ENCODE results near the gene MMP2.

MMP2 gene

DNA sequence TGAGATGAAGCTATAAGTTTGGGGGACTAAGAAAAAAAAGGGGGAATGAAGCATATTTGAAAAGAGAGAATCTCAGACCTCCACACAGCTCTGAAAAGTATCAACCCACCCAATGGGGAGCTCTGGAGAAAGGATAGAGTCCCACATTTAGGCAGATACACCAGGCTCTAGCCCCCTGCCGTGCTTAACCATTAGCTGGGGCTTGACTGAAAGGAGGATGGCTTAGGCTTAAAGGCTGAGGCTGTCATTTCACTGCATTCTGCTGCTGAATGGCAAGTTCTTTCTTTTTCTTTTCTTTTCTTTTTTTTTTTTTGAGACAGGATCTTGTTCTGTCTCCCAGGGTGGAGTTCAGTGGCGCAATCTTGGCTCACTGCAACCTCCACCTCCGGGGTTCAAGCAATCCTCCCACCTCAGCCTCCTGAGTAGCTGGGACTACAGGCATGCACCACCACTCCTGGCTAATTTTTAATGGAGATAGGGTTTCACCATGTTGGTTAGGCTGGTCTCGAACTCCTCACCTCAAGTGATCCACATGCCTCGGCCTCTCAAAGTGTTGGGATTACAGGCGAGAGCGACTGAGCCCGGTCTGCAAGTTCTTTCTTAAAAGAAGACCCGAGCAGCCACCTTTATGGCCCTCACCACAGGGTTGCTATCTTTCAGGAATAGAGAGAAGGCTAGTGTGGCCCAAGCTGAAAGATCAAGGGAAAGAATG is 9.0 kb upstream of the MMP2 start:
- no peak for DNase-seq

DNA sequence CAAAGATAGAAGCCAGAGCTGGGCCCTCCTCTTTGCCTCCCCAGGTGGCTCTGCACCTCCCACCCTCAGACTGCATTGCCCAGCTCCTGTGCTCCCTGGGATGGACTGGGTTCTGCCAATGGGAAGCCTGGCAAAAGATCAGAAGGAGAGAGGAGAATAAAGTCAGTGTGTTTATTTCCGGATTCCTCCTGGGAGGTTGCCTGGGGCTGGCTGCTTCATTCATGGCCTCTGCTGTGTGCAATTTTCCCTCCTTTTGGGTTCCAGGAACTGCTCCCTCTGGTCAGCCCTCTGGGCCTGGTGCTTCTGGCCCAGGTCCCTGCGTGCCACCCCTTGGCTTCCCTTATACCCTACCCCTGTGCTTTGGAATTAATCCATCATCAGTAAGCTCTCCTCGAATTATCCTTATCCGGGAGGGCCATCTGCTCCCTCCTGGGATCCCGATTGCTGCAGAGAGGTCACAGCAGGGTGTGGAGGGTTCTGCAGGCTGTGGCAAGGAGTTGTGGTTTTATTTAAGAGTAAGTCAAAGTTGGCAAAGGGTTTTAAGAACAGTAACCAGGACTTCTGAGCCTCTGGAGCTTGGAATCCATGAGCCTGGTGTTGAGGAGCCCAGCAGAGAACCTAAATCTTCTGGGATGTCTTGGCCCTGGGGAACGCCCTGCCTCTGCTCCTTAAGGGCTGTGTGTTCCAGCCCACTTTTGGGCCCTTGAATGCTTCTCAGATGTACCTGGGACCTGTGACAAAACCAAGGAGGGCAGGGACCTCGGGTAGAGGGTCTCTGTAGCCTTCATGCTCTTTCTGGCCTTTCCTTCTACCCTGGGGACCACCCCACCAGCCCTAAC is 8.2 kb upstream of the MMP2 start:
- DNase-seq: no peak

DNA sequence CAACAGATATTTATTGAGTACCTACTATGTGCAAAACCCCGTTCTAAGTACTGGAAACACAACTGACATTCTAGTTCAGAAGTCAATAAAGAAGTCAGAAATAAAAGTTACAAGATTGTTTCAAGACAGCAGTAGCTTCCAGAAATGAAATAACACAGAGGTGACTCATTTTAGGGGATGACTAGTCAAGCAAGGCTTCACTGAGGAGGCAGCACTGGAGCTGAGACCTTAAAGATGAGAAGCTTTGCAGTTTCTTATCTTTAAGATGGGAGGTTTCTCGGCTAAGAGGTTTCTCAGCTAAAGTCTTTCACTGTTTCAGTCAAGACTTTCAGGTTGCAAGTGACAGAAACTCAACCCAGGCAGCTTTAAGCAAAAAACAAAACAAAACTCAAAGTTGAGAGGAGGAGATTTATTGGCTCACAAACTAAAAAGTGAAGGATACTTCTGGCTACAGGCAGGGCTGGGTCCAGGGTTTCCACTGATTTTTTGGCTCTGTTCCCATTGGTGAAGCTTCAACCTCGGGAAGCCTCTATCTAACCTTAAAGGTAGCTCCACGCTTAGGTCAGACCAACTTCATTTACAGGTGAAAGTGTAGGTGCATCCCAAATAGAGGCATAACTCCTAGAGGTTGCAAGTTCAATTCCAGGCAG is 7.4 kb upstream of the MMP2 start:
- no peak for DNase-seq

DNA sequence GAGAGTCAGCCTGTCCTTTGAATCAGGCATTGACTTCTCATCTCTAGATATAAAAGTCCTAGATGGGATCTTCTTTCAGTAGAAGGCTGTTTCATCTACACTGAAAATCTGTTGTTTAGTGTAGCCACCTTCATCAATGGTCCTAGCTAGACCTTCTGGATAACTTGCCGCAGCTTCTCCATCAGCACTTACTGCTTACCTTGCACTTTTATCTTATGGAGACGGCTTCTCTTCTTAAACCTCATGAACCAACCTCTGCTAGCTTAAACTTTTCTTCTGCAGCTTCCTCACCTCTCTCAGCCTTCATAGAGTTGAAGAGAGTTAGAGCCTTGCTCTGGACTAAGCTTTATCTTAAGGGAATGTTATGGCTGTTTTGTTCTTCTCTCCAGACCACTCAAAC is 5.4 kb upstream of the MMP2 start:
- DNase-seq: no peak

DNA sequence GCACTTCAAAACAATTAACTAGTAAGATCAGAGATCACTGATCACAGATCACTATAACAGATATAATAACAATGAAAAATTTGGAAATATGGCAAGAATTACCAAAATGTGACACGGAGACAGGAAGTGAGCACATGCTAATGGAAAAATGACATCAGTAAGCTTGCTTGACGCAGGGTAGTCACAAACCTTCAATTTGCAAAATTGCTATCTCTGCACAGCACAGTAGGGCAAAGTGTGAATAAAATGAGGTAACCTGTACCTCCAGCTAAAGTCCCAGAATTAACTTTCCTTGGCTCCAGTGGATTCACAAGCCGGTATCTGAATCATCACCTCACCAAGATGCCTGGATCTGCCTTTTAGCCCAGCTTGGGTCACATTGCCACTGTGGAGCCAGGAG is 4.2 kb upstream of the MMP2 start:
- DNase-seq: no peak

DNA sequence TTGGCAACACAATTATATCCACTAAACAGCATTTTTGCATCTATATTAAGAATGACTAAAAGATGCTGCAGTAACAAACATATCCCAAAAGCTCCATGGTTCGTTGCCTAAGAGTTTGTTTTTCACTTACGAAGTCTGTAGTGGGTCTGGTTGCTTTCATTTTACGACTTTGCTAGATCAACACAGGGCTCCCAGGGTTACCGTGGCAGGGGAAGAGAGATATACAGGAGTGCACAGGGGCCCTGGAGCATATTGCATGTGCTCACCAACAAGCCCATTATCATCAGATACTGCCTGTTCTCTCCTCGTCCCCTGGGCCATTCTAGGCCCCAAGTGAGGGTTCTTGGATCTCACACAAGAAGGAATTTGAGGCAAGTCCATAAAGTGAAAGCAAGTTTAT is 3.1 kb upstream of the MMP2 start:
- DNase-seq: no peak

DNA sequence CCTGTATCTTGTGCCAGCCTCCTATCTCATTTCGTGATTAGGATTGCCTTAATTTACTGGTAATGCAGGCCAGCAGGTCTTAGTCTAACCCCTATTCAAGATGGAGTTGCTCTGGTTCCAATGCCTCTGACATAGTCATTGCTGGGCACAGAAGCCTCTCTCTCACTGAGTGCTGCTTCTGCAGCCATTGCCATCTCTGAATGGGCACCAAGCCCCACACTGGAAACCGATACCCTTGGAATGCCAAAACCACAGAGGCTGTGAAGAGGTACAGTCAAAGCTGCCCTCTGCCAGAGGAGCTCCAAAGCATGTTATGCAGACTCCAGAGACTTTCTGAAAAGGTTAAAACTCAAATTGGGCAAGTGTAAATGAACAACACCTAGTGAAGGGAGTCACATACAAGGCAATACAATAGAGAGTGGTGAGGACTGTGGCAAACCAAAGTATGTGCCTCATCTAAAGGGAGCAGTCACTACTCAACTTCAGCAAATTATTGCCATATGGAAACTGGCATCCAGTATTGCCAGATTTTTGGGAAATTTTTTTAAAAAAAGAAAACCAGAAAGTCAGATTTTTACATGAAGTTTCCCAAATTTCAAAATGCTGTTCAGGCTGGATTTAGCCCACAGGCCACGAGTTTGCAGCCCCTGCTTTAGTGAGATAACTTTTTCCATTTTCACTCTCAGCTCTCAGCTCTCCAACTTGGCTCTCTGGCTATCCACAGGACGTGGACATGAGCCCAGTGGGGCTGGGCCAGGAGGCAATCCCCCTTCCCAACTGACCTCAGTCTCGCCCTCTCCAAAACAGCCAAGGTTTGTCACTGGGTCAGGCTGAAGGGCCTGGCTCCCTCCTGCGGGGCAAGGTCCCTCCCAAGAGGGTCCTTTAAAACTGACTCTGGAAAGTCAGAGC is 2.1 kb upstream of the MMP2 start:
- no peak for DNase-seq

DNA sequence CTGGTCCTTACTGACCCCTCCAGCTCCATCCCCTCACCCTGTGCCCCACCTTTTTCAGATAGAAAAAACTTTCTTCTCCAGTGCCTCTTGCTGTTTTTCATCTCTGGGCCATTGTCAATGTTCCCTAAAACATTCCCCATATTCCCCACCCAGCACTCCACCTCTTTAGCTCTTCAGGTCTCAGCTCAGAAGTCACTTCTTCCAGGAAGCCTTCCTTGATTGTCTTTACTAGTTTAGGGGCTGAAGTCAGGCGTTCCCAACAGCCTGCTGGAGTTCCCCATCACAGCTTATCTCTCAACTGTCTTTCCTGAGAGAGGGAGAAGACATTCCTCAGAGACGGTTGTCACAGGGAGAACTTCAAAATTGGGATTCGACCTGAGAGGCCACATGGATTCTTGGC is 1.3 kb upstream of the MMP2 start:
- no peak for DNase-seq

DNA sequence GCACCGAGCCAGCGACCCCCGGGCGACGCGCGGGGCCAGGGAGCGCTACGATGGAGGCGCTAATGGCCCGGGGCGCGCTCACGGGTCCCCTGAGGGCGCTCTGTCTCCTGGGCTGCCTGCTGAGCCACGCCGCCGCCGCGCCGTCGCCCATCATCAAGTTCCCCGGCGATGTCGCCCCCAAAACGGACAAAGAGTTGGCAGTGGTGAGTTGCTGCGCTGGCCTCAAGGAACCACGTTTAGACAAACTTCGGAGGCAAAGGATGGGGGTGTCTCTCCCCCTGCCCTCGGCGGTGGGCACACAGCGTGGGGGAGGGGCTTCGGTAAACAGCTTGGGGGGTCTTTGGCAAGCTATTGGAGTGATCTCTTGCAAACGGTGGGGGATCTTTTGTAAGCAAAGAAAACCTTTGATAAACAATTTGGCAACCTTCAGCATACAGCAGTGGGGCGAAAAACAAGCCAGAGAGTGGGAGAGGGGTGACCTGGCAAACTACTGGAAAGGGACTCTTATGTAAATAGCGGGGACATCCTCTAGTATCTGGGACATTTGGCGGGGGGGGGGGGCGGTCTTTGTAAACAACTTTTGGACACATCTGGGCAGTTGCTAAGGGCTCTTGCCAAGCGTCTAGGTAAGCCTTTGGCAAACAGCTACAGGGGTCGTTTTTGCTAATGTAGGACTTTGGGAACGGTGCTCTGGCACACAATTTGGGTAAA is 587 bp downstream of the MMP2 start:
- no peak for DNase-seq

DNA sequence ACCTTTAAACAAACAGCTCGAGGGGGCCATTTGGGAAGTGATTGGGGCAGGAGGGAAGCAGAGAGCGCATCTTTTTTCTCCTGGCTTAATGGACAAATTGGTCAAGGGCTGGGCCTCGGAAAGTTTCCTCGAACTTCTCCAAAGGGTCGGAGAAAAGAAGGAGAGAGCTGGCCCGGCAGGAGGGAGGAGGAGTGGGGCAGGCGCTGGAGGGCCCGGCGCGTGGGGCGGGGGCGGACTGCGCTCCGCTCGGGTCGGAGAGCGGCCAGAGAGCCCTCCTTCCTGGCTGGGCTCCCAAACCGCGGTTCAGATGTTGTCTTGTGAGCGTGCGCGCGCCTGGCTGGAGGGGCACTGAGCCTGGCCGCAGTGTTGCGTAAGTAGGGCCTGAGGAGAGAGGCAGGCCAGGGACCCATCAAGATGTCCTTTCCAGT is 1.2 kb downstream of the MMP2 start:
- DNase-seq: no peak

DNA sequence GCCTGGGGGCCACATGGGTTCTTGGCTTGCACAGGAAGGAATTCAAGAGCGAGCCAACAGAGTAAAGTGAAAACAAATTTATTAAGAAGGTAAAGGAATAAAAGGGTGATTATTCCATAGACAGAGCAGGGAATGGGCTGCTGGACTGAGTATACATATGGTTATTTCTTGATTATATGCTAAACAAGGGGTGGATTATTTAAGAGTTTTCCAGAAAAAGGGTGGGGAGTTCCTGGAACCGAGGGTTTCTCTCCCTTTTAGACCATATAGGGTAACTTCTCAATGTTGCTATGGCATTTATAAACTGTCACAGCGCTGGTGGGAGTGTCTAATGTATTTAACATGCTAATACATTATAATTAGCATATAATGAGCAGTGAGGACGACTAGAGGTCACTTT is 2.0 kb downstream of the MMP2 start:
- DNase-seq: no peak

DNA sequence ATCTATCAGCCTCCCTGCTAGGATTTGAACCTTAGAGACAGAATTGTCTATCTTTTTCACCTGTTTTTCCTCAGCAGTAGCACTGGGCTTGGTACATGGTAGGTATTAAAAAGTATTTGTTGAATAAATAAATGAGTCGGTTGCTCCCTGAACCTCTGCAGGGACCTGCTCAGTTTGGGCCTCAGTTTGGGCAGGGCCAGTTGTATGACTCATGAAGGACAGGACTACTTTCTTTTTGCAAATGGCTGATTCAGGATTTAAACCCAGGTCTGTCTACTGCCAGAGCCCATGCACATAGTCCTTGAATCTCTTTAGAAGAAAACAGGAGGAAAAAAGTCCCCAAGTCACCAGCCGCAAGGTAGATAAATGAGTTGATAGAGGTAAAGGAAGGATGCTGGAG is 3.1 kb downstream of the MMP2 start:
- no peak for DNase-seq

DNA sequence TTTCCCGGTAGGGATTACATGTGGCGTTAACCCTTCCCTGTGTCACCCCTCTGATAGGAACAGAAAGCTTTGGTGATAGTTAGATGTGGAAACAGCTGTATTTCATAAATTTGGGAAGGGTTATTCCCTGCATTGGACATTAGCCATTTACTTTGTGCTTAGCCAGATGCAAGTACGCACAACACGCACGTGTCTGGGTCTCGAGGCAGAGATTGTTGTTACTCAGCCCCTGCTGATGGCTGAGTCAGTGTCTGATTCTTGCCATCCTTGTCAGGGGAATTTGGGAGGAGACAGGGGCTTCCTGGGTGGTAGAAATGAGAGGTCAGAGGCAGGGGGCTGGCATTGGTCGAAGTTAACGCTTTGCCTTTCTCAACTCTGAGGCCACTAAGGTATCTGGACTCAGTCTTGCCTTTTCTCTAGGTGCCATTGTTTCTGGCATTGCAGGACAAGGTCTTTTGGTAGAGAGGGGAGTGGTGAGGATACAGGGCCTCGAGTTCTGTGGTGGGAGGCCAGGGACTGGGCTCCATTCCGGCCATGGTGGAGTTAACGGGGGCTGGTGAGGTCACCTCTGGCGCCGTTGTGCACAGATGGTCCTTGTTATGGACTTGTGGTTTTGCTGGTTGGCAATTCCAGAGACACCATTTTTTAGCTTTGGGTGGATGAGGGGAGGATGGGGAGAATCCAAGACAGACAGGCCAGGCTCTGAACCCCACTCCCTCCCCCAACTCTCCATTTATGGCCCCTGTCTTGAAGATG is 8.2 kb downstream of the MMP2 start:
- no peak for DNase-seq

DNA sequence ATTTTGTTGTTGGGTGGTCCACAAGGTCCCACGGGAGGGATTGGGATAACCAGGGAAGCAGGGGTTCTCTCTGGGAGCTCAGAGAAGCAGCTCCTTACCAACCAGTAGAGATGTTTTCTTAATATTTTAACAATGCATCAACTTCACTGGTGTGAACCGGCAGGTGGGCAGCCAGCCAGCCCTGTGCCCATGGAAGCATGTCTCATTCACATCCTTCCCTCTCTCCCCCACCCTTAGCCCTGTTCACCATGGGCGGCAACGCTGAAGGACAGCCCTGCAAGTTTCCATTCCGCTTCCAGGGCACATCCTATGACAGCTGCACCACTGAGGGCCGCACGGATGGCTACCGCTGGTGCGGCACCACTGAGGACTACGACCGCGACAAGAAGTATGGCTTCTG is 9.3 kb downstream of the MMP2 start:
- DNase-seq: no peak

DNA sequence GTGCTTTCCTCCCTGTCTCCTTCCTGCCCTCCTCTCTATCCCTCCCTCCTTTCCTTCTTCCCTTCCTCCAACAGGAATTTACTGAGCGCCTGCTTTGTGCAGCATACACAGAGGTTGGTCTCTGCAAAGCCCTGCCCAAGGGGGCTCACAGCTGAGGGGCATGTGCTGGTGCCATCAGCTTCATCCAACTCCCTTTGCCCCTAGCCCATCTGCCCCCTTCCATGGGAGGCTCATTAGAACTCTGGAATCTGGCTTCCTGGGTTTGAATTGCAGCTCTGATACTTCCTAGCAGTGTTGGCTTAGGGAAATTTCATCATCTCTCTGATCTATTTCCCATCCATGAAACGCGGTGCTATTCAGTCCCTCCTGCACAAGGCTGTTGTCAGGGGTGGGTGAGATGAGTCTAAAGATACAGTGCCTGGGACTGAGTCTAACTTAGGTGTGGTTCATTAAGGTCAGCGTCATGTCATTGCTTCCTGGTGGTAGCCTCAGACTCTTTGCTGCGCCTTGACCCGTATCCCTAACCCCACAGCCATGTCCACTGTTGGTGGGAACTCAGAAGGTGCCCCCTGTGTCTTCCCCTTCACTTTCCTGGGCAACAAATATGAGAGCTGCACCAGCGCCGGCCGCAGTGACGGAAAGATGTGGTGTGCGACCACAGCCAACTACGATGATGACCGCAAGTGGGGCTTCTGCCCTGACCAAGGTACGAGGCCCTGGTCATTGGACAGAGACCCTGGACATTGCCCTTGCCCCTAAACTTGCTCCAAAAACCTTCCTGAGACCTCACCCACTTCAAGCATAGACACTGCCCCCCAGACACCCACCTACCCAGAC is 10.3 kb downstream of the MMP2 start:
- no peak for DNase-seq

DNA sequence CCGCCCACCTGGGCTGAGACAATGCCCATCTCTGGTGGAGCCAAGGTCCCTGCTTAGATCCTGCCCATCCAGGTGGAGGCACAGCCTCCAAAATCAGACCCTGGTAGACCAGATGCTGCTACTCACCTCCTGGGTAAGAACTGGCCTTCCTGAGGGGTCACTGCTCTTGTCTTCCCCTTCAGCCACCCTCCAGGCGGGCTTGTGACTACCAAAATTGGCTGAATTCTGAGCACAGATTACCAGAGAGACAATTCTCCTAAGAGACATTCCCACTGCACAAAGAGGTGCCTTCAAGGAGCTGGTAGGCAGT is 10.9 kb downstream of the MMP2 start:
- no peak for DNase-seq

DNA sequence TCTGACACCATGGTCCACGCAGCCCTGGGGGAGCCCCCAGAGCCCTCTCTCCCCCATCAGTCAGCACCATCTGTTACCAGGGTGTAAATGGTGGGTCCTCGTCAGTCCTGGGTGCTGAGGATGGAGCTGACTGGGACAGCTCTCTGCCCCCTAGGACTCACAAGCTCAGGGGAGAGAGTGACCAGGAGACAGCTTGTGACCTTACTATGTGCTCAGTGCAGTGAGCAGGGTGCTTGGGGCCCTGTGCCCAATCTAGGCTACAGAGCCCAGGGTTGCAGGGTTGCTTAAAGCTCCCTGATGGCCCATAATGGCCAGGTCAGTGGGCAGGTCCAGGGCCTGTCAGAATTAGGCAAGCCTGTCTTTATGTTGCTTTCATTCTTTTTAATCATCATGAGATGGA is 11.3 kb downstream of the MMP2 start:
- no peak for DNase-seq

DNA sequence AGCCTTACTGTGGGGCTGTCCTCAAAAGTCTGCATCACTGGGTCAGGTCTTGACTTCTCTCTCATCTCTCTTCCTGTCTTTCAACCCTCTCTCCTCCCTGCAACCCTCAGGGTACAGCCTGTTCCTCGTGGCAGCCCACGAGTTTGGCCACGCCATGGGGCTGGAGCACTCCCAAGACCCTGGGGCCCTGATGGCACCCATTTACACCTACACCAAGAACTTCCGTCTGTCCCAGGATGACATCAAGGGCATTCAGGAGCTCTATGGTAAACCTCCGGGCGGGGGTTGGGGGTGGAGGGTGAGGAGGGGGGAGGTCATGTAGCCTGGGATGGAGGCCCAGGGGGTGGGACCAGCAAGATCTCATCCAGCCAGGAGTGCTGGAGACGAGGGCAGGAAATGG is 12.7 kb downstream of the MMP2 start:
- no peak for DNase-seq

DNA sequence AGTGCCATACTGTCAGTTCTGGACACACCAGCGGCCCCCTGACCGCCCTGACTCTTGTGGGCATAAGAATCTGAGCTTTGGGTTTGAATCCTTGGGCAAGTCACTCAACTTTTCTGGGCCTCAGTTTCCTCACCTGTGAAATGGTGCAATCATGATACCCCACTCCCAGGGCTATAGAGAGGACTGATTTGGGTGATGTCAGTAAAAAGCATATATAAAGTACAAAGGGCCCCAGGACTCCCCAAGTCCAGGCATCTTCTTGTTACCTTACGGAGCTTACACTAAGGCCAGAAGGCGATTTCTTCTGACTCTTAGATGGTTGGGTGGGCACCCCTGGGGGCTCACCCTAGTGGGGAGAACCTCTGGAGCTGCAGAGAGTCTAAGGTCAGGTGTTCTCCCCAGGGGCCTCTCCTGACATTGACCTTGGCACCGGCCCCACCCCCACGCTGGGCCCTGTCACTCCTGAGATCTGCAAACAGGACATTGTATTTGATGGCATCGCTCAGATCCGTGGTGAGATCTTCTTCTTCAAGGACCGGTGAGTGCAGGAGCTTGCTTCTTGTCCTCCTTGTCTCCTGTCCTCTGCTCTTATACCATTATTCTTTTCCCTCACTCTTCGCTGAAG is 13.9 kb downstream of the MMP2 start:
- no peak for DNase-seq

DNA sequence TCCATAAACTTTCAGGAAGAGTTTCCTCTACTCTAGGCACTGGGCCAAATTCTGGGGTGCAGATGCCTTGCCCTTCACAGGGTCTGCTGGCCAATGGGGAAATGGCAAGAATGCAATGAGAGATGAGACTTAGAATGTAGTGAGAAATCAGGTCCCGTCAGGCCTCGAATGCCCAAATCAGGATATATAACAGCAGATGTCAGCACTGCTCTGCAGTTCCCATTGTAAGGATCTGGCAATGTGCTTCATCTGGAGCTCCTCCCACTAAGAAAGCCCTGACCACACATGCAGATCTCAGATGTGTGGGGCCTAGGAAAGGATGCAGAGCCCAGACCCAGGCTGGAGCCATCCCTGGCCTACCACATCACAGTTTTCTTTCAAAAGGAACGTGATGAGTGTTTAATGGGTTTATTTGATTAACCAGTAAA is 16.0 kb downstream of the MMP2 start:
- DNase-seq: no peak

Data from NCI-H526 treated with DMSO at 0.1 percent for 48 hours (cell line).